ENCODE measurements around the gene SAPCD2. TPM values are rescaled to one million over a fixed set of nuclear protein-coding genes. Genes with fewer than 3 reads are reported as not detected.
A peak's percentile ranks its signal among the peaks of the same experiment; 100 is the strongest.

Gene SAPCD2
- total and polyA plus RNA-seq, 9 of the 15 experiments (the other 6 are each of a cell fraction or from before 2014, with no cell fraction given), result 3.4 to 91.8 (median 18.8) TPM

DNA sequence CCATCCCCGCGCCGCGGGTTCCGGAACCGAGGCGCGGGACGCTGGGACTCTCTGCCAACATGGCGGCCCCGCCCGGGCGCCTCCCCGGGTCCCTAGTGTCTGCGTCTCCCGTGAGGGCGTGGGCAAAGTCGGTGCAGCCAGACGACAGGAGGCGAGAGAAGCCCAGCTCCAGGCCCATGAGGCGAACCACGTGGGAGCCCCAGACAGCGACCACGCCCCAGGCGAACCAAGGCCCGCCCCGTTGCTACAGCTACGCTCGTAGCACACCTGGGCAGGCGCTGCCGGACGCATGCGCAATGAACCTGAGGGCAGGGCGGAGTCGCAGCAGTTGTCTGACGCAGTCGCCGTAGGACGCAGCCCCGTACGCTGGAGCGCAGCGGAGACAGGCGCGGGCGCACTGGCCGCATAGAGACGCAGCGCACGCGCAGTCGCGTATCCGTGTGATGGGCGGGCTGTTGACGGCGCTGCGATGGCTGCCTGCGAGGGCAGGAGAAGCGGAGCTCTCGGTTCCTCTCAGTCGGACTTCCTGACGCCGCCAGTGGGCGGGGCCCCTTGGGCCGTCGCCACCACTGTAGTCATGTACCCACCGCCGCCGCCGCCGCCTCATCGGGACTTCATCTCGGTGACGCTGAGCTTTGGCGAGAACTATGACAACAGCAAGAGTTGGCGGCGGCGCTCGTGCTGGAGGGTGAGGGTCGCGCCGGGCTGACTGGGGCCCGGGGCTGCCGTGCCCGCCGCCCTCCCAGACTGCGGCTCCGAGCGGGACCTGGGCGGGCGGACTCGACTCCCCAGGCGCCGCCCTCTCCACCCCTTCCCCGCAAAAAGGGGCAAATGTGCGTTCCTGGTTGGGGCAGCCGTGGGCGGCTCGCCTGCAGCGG, 16.4 kb upstream of the SAPCD2 start, which contains the start of gene MAN1B1 (continued):
- TF ChIP-seq ESRRA (IDR thresholded peaks at IDR 0.05; ENCODE audit: borderline replicate concordance, low read depth), result 0 out of 2 replicates have a peak, but pooled peaks have one; percentile 24
- TF ChIP-seq ILK (tag; IDR thresholded peaks at IDR 0.05; ENCODE audit: borderline replicate concordance, low read depth), result no peak
- TF ChIP-seq ZSCAN29 (IDR thresholded peaks at IDR 0.05), result no peak
- no peak for TF ChIP-seq ZNF780A (CRISPR knock-in tag; IDR thresholded peaks at IDR 0.05)
- TF ChIP-seq ZNF764 (CRISPR knock-in tag; IDR thresholded peaks at IDR 0.05; ENCODE audit: low read depth), result no peak
- no peak for TF ChIP-seq MCM3 (IDR thresholded peaks at IDR 0.05)
- TF ChIP-seq CREM (IDR thresholded peaks at IDR 0.05; ENCODE audit: low read depth), result peak; percentile 93
- TF ChIP-seq, protein P1, sequence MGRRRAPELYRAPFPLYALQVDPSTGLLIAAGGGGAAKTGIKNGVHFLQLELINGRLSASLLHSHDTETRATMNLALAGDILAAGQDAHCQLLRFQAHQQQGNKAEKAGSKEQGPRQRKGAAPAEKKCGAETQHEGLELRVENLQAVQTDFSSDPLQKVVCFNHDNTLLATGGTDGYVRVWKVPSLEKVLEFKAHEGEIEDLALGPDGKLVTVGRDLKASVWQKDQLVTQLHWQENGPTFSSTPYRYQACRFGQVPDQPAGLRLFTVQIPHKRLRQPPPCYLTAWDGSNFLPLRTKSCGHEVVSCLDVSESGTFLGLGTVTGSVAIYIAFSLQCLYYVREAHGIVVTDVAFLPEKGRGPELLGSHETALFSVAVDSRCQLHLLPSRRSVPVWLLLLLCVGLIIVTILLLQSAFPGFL (CRISPR knock-in tag; IDR thresholded peaks at IDR 0.05), result no peak
- TF ChIP-seq ZNF57 (CRISPR knock-in tag; IDR thresholded peaks at IDR 0.05), result no peak
- no peak for TF ChIP-seq MEF2A (IDR thresholded peaks at IDR 0.05; ENCODE audit: control insufficient read depth, low read depth, low read length)
- no peak for TF ChIP-seq TRIM24 (IDR thresholded peaks at IDR 0.05)
- TF ChIP-seq, protein P2, sequence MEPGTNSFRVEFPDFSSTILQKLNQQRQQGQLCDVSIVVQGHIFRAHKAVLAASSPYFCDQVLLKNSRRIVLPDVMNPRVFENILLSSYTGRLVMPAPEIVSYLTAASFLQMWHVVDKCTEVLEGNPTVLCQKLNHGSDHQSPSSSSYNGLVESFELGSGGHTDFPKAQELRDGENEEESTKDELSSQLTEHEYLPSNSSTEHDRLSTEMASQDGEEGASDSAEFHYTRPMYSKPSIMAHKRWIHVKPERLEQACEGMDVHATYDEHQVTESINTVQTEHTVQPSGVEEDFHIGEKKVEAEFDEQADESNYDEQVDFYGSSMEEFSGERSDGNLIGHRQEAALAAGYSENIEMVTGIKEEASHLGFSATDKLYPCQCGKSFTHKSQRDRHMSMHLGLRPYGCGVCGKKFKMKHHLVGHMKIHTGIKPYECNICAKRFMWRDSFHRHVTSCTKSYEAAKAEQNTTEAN (CRISPR knock-in tag; IDR thresholded peaks at IDR 0.05), result no peak
- TF ChIP-seq, protein P3, sequence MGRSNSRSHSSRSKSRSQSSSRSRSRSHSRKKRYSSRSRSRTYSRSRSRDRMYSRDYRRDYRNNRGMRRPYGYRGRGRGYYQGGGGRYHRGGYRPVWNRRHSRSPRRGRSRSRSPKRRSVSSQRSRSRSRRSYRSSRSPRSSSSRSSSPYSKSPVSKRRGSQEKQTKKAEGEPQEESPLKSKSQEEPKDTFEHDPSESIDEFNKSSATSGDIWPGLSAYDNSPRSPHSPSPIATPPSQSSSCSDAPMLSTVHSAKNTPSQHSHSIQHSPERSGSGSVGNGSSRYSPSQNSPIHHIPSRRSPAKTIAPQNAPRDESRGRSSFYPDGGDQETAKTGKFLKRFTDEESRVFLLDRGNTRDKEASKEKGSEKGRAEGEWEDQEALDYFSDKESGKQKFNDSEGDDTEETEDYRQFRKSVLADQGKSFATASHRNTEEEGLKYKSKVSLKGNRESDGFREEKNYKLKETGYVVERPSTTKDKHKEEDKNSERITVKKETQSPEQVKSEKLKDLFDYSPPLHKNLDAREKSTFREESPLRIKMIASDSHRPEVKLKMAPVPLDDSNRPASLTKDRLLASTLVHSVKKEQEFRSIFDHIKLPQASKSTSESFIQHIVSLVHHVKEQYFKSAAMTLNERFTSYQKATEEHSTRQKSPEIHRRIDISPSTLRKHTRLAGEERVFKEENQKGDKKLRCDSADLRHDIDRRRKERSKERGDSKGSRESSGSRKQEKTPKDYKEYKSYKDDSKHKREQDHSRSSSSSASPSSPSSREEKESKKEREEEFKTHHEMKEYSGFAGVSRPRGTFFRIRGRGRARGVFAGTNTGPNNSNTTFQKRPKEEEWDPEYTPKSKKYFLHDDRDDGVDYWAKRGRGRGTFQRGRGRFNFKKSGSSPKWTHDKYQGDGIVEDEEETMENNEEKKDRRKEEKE (IDR thresholded peaks at IDR 0.05; ENCODE audit: borderline replicate concordance in 1 of 2, control insufficient read depth in 1 of 2, low read depth in 2 of 2, low read length in 1 of 2), result no peak
- TF ChIP-seq TEAD4 (IDR thresholded peaks at IDR 0.05; ENCODE audit: low read length), result no peak
- peak; percentile 47; the same call in 1 of the 2 replicates for TF ChIP-seq TEAD4 (CRISPR knock-in tag; IDR thresholded peaks at IDR 0.05; ENCODE audit: borderline replicate concordance)
- TF ChIP-seq, protein P4, sequence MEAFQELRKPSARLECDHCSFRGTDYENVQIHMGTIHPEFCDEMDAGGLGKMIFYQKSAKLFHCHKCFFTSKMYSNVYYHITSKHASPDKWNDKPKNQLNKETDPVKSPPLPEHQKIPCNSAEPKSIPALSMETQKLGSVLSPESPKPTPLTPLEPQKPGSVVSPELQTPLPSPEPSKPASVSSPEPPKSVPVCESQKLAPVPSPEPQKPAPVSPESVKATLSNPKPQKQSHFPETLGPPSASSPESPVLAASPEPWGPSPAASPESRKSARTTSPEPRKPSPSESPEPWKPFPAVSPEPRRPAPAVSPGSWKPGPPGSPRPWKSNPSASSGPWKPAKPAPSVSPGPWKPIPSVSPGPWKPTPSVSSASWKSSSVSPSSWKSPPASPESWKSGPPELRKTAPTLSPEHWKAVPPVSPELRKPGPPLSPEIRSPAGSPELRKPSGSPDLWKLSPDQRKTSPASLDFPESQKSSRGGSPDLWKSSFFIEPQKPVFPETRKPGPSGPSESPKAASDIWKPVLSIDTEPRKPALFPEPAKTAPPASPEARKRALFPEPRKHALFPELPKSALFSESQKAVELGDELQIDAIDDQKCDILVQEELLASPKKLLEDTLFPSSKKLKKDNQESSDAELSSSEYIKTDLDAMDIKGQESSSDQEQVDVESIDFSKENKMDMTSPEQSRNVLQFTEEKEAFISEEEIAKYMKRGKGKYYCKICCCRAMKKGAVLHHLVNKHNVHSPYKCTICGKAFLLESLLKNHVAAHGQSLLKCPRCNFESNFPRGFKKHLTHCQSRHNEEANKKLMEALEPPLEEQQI (IDR thresholded peaks at IDR 0.05), result no peak
- TF ChIP-seq PHB2 (IDR thresholded peaks at IDR 0.05; ENCODE audit: low read depth), result no peak
- TF ChIP-seq ZNF408 (CRISPR knock-in tag; IDR thresholded peaks at IDR 0.05; ENCODE audit: low read depth), result no peak
- TF ChIP-seq, protein P5, sequence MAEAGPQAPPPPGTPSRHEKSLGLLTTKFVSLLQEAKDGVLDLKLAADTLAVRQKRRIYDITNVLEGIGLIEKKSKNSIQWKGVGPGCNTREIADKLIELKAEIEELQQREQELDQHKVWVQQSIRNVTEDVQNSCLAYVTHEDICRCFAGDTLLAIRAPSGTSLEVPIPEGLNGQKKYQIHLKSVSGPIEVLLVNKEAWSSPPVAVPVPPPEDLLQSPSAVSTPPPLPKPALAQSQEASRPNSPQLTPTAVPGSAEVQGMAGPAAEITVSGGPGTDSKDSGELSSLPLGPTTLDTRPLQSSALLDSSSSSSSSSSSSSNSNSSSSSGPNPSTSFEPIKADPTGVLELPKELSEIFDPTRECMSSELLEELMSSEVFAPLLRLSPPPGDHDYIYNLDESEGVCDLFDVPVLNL (CRISPR knock-in tag; IDR thresholded peaks at IDR 0.05; ENCODE audit: low read depth), result no peak

Measured in K562 (cell line).